Activated B cell treated with CpG ODN at 0.5 μM for 24 hours (primary cell): ENCODE results near the gene CADPS. TPM values are rescaled to one million over a fixed set of nuclear protein-coding genes. Genes with fewer than 3 reads are reported as not detected.

Experiments used
- ATAC-seq: fragments of 200-7000 bp; cut with Tn5 transposase; one replicate; pipeline ENCODE4 v1.10.0; 2021; ENCODE audit warnings: low read depth, mild to moderate bottlenecking, moderate library complexity
- CTCF ChIA-PET: fragments of 350-600 bp; sonication (Branson Sonifier 250); formaldehyde crosslinking; loops from one replicate; lab custom pipeline; 2021; ENCODE audit warnings: antibody characterized with exemption; lab: Charles Lee
- POLR2A ChIA-PET: fragments of 350-600 bp; sonication (Branson Sonifier 250); formaldehyde crosslinking; loops from one replicate; lab custom pipeline; 2021; ENCODE audit warnings: antibody characterized with exemption; lab: Charles Lee
- DNase-seq: peaks from one replicate; pipeline ENCODE4 v3.0.0; 2022
- H3K27ac Mint-ChIP-seq: one replicate; pipeline ENCODE4 v1.8.0; 2020; ENCODE audit warnings: mixed read lengths
- H3K27me3 Mint-ChIP-seq: one replicate; pipeline ENCODE4 v1.8.0; 2021; ENCODE audit warnings: mixed read lengths
- H3K36me3 Mint-ChIP-seq: one replicate; pipeline ENCODE4 v1.8.0; 2021; ENCODE audit warnings: low read depth, mixed read lengths
- H3K4me1 Mint-ChIP-seq: one replicate; pipeline ENCODE4 v1.8.0; 2021; ENCODE audit warnings: mixed read lengths
- H3K4me3 Mint-ChIP-seq: one replicate; pipeline ENCODE4 v1.8.0; 2020; ENCODE audit warnings: mild to moderate bottlenecking, mixed read lengths
- H3K9me3 Mint-ChIP-seq: one replicate; pipeline ENCODE4 v1.8.0; 2020; ENCODE audit warnings: mixed read lengths
- CTCF ChIP-seq: fragments of 200-600 bp; IDR thresholded peaks from one replicate; pipeline ENCODE4 v1.8.0; 2022; ENCODE audit warnings: antibody characterized with exemption, mild to moderate bottlenecking
- intact Hi-C: fragments of 100-400 bp; cut with micrococcal nuclease; formaldehyde crosslinking; loops from one replicate; pipeline ENCODE4 v1.15.1; 2024
- total RNA-seq: library from RNA; stranded (reverse); gene quantifications from 2 replicates; pipeline ENCODE4 v1.2.3, GENCODE V29; 2022

The CADPS gene
- total RNA-seq, 1 donor from 2014 or later: not detected

DNA sequence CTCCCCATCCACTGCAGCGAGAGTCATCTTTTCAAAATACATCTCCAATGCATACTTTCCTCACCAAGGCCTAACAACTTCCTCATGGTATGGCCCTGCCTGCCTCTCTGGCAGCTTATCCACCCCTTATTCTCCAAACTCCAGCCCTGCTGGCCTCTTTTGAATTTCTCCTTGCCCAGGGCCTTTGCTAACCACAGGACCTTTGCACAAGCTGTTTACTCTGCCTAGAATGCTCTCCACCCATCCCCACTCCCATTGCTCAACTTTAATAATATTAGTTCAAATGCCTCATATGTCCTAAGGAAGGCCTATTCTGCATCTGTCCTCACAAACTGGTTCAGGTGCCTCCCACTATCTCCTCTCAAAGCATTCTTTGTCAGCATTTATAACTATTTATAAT lies 230.7 kb downstream of the CADPS start:
- TF ChIP-seq CTCF: no peak
- intact Hi-C loops: no loop called here
- no peaks in the 10 kb centered on the region for H3K36me3 Mint-ChIP-seq
- no peaks in the 10 kb centered on the region for H3K9me3 Mint-ChIP-seq
- ChIA-PET POLR2A (no interaction called here), CTCF (no interaction called here)
- DNase-seq (no peak), ATAC-seq (no peak)
- H3K4me3 Mint-ChIP-seq: no peak overlapping the region
- H3K27me3 Mint-ChIP-seq: no peaks in the 10 kb centered on the region
- no peak overlapping the region for H3K27ac Mint-ChIP-seq
- H3K4me1 Mint-ChIP-seq: no peaks in the 10 kb centered on the region

GRCh38 chr3:62638316-62638715 lies 236.9 kb downstream of the CADPS start:
- ChIA-PET CTCF (interaction anchor here (1.5 kb wide), 1 partner anchor 16 kb away, joined by 4 read pairs; no protein-coding TSS in a partner anchor), POLR2A (no interaction called here)
- Mint-ChIP-seq H3K27ac (no peak overlapping the region), H3K27me3 (peaks cover 2% of the 10 kb centered on the region), H3K36me3 (no peaks in the 10 kb centered on the region), H3K4me3 (no peak overlapping the region), H3K4me1 (no peaks in the 10 kb centered on the region), H3K9me3 (no peaks in the 10 kb centered on the region)
- DNase-seq: no peak
- ATAC-seq: no peak
- intact Hi-C loops: no loop called here
- no peak for TF ChIP-seq CTCF

GRCh38 chr3:62636235-62636826 lies 238.9 kb downstream of the CADPS start:
- Mint-ChIP-seq H3K9me3 (no peaks in the 10 kb centered on the region), H3K27ac (no peak overlapping the region), H3K36me3 (no peaks in the 10 kb centered on the region), H3K27me3 (peaks cover 2% of the 10 kb centered on the region), H3K4me1 (no peaks in the 10 kb centered on the region), H3K4me3 (no peak overlapping the region)
- TF ChIP-seq CTCF: no peak
- ChIA-PET POLR2A (no interaction called here), CTCF (no interaction called here)
- DNase-seq (no peak), ATAC-seq (no peak)
- intact Hi-C loops: no loop called here

- no peaks in the 10 kb centered on the region for H3K36me3 Mint-ChIP-seq
- ChIA-PET POLR2A (no interaction called here), CTCF (no interaction called here)
- no peaks in the 10 kb centered on the region for H3K4me1 Mint-ChIP-seq
- H3K9me3 Mint-ChIP-seq: no peaks in the 10 kb centered on the region
- H3K27me3 Mint-ChIP-seq: peaks cover 2% of the 10 kb centered on the region
- DNase-seq (no peak), ATAC-seq (no peak)
- intact Hi-C loops: no loop called here
- no peak overlapping the region for H3K27ac Mint-ChIP-seq
- no peak overlapping the region for H3K4me3 Mint-ChIP-seq
- TF ChIP-seq CTCF: no peak
Observed at GRCh38 chr3:62632510-62633294, 242.5 kb downstream of the CADPS start.

GRCh38 chr3:62631488-62631887 lies 243.7 kb downstream of the CADPS start:
- intact Hi-C loops: no loop called here
- CTCF ChIA-PET: no interaction called here

More at GRCh38 chr3:62631488-62631887, 243.7 kb downstream of the CADPS start:
- ATAC-seq (no peak), DNase-seq (no peak)
- Mint-ChIP-seq H3K27ac (no peak overlapping the region), H3K9me3 (no peaks in the 10 kb centered on the region), H3K27me3 (no peaks in the 10 kb centered on the region), H3K4me1 (no peaks in the 10 kb centered on the region), H3K36me3 (no peaks in the 10 kb centered on the region), H3K4me3 (no peak overlapping the region)
- POLR2A ChIA-PET: no interaction called here
- TF ChIP-seq CTCF: no peak
